Ovary (tissue), 3 donors: Measurements from ENCODE around the gene ROBO1.

ENCODE experiments used
- EP300 ChIP-seq: sonication (generic); formaldehyde crosslinking; IDR thresholded peaks from one replicate; pipeline ENCODE4 v1.6.1; 2017; ENCODE audit warnings: antibody characterized with exemption
- POLR2A ChIP-seq: fragments of 450-650 bp; IDR thresholded peaks from one replicate; pipeline ENCODE4 v1.6.1; 2017; ENCODE audit warnings: antibody characterized with exemption, mild to moderate bottlenecking, moderate library complexity
- TF ChIP-seq, protein P1 (sequence below), 3 donors: fragments of 450-650 bp in 2 of 3; fragments of 200-600 bp in 1 of 3; IDR thresholded peaks; one replicate each; pipeline versions ENCODE4 v1.5.1 to v1.8.0; 2016 to 2022; ENCODE audit warnings: antibody characterized with exemption in 3 of 3, mild to moderate bottlenecking in 1 of 3
- donor health status: DM: no; HTN: no; CAD: no.

DNA sequence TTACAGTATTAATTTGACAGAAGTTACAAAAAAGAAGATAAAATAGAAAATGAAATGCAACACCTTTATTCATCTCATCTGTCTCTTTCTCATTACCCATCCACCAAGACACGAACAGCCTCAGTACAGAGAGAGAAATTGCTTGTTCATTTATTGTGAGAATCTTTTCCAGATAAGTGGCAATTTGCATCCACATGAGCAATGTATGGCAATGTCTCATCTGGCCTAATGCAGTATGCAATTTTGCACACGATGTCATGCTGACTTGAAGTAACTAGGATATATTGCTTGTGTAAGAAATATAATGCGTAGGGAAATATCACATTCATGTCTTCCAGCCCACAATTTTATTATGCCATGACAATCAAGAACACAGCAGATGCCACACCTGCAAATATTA, 866.9 kb downstream of the ROBO1 start:
- no peak for TF ChIP-seq EP300
- TF ChIP-seq, protein P1, sequence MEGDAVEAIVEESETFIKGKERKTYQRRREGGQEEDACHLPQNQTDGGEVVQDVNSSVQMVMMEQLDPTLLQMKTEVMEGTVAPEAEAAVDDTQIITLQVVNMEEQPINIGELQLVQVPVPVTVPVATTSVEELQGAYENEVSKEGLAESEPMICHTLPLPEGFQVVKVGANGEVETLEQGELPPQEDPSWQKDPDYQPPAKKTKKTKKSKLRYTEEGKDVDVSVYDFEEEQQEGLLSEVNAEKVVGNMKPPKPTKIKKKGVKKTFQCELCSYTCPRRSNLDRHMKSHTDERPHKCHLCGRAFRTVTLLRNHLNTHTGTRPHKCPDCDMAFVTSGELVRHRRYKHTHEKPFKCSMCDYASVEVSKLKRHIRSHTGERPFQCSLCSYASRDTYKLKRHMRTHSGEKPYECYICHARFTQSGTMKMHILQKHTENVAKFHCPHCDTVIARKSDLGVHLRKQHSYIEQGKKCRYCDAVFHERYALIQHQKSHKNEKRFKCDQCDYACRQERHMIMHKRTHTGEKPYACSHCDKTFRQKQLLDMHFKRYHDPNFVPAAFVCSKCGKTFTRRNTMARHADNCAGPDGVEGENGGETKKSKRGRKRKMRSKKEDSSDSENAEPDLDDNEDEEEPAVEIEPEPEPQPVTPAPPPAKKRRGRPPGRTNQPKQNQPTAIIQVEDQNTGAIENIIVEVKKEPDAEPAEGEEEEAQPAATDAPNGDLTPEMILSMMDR (IDR thresholded peaks at IDR 0.05), result no peak
- no peak for TF ChIP-seq POLR2A
